ENCODE measurements around the gene KCNMA1. TPM values are rescaled to one million over a fixed set of nuclear protein-coding genes. Genes with fewer than 3 reads are reported as not detected.

The KCNMA1 gene
- total and polyA plus RNA-seq, 10 of the 15 experiments (the other 5 are each of a cell fraction or from before 2014, with no cell fraction given), result 8.5 to 77.0 (median 21.3) TPM

GRCh38 chr10:76829724-76830123 is 807.9 kb downstream of the KCNMA1 start:
- H3K27ac ChIP-seq (ENCODE audit: control insufficient read depth, insufficient read depth), result no peak overlapping the region
- intact Hi-C loops (cut with micrococcal nuclease; ENCODE audit: unreplicated experiment) (no loop called here), in situ Hi-C loops (cut with MboI) (no loop called here)
- TF ChIP-seq EGR1 (IDR thresholded peaks at IDR 0.05; ENCODE audit: borderline replicate concordance in 1 of 2, low read depth in 2 of 2, low read length in 2 of 2), result no peak
- no peak for TF ChIP-seq ZNF207 (IDR thresholded peaks at IDR 0.05; ENCODE audit: borderline replicate concordance)
- no peak for TF ChIP-seq ZSCAN29 (IDR thresholded peaks at IDR 0.05)
- TF ChIP-seq RAD51 (IDR thresholded peaks at IDR 0.05), result no peak
- no peak for TF ChIP-seq SKIL (IDR thresholded peaks at IDR 0.05; ENCODE audit: low read depth, poor library complexity, severe bottlenecking)
- no peak for TF ChIP-seq ASH2L (IDR thresholded peaks at IDR 0.05; ENCODE audit: borderline replicate concordance, low read depth)
- WGBS (ENCODE audit: insufficient coverage, insufficient replicate concordance, low lambda C conversion rate, missing lambda C conversion rate), result 13% methylated on average over 2 of the region's 2 CpGs
- DNase-seq (ENCODE audit: low read depth, low spot score) (no peak), ATAC-seq (no peak), FAIRE-seq (no peak)
- H3K4me2 ChIP-seq (ENCODE audit: control insufficient read depth, insufficient read depth), result no peak overlapping the region
- SMC1A ChIA-PET (ENCODE audit: uncharacterized antibody, unreplicated experiment), result no interaction called here
- no peak overlapping the region for H3K9ac ChIP-seq (ENCODE audit: control insufficient read depth, insufficient read depth, low read length)
- RAD21 ChIA-PET (ENCODE audit: unreplicated experiment), result no interaction called here
- POLR2A ChIA-PET, result no interaction called here
- H3K27me3 ChIP-seq (replicated peaks in 1 of 2; ENCODE audit: control insufficient read depth in 2 of 2, insufficient read depth in 2 of 2, low read length in 1 of 2), result no peaks in the 10 kb centered on the region
- no peaks in the 10 kb centered on the region for H4K20me1 ChIP-seq (ENCODE audit: control insufficient read depth, insufficient read depth)
- no peak overlapping the region for H3K4me3 ChIP-seq
- H3K36me3 ChIP-seq (ENCODE audit: control insufficient read depth in 2 of 2, insufficient read depth in 2 of 2, low read length in 1 of 2), result no peaks in the 10 kb centered on the region
- CTCF ChIA-PET, result no interaction called here
- no TSS peak for BruUV-seq (replicated peaks)
- no peak overlapping the region for H2AFZ ChIP-seq (ENCODE audit: control insufficient read depth, low read depth, low read length)
- no peaks in the 10 kb centered on the region for H3K4me1 ChIP-seq (ENCODE audit: control insufficient read depth, insufficient read depth, low read length)
- no peaks in the 10 kb centered on the region for H3K9me3 ChIP-seq (replicated peaks; ENCODE audit: control insufficient read depth, insufficient read depth, low read length)
- no peaks in the 10 kb centered on the region for H3K79me2 ChIP-seq (ENCODE audit: control insufficient read depth, insufficient read depth, low read length)

Small RNAs within 50 kb of the gene (small RNA-seq; reads per million reads assigned to genes)
- not detected for gene ATP5MC1P8
- not detected for gene COX6CP15
- not detected for gene RF00322
- not detected for gene RNA5SP321
